HG03521 (cell line): ENCODE measurements around the gene C22orf23.

ENCODE experiments used
- ATAC-seq: cut with Tn5 transposase; IDR thresholded peaks from one replicate; pipeline ENCODE4 v1.9.1; 2021; ENCODE audit warnings: mild to moderate bottlenecking, moderate library complexity; ENCODE audit not compliant: unreplicated experiment

The C22orf23 gene

GRCh38 chr22:37905534-37906363 lies 47.7 kb downstream of the C22orf23 start, which contains the start of gene MICALL1:
TSS of gene MICALL1 (plus strand) at chr22:37906297. CDS start at chr22:37906423, 126 bp downstream.
- peak; percentile 79 for ATAC-seq

GRCh38 chr22:37904572-37905533 lies 48.5 kb downstream of the C22orf23 start:
- no peak for ATAC-seq

GRCh38 chr22:37898441-37899181 lies 54.8 kb downstream of the C22orf23 start:
- no peak for ATAC-seq

- no peak for ATAC-seq
Measured at GRCh38 chr22:37897807-37898206, 55.6 kb downstream of the C22orf23 start.

- no peak for ATAC-seq
Measured at GRCh38 chr22:37896939-37897338, 56.5 kb downstream of the C22orf23 start.

GRCh38 chr22:37896181-37896592 lies 57.2 kb downstream of the C22orf23 start:
- no peak for ATAC-seq

GRCh38 chr22:37894939-37895670 lies 58.3 kb downstream of the C22orf23 start:
- ATAC-seq = no peak

- no peak for ATAC-seq
Measured at GRCh38 chr22:37893583-37893983, 59.8 kb downstream of the C22orf23 start.
